K562 (cell line): Measurements from ENCODE around the gene TMEM41B. TPM values are rescaled to one million over a fixed set of nuclear protein-coding genes. Genes with fewer than 3 reads are reported as not detected.
A peak's percentile ranks its signal among the peaks of the same experiment; 100 is the strongest.

Source experiments
- ATAC-seq: fragments of 200-7000 bp; cut with Tn5 transposase; 3 replicates; pipeline ENCODE4 v1.9.1; 2020; ENCODE audit warnings: moderate library complexity
- BruUV-seq: library from RNA; stranded (reverse); fragments of 400-500 nt; replicated peaks from 2 replicates; lab custom pipeline; 2021; lab: Mats Ljungman, UMichigan
- CTCF ChIA-PET: fragments of 300-600 bp; formaldehyde crosslinking; extraction: SDS; loops from one replicate; lab custom pipeline; 2021; ENCODE audit warnings: low intra/inter-chr PET ratio; lab: Yijun Ruan, JAX
- POLR2A ChIA-PET: fragments of 300-600, 350-650 bp; sonication (Branson Sonifier 250); formaldehyde crosslinking; extraction: SDS; loops from one replicate; lab custom pipeline; 2021; ENCODE audit warnings: antibody characterized with exemption, inconsistent platforms; lab: Yijun Ruan, JAX
- DNase-seq, 4 experiments: peaks; one replicate each; pipeline versions ENCODE4 v3.0.0 to v3.0.0-alpha.2; 2011 to 2018; ENCODE audit warnings: low spot score in 3 of 4, mixed read lengths in 3 of 4; ENCODE audit errors: extremely low read depth in 1 of 4
- FAIRE-seq: peaks from 2 replicates; lab custom pipeline; 2011; peaks lifted over from hg19 to GRCh38; lab: Jason Lieb, UNC
- H2AFZ ChIP-seq: 2 replicates; pipeline ENCODE4 v1.6.0; 2011; ENCODE audit warnings: low read depth, low read length, control low read depth, inconsistent platforms
- H3K27ac ChIP-seq: fragments of 200-600 bp; 3 replicates; pipeline ENCODE4 v1.8.0; 2011; ENCODE audit warnings: low read depth, mild to moderate bottlenecking, control low read depth, inconsistent platforms, low read length, moderate library complexity, mixed read lengths; ENCODE audit errors: extremely low read depth
- H3K27me3 ChIP-seq, 2 experiments: fragments of 300-600 bp in 1 of 2; 2 replicates in 1 of 2; 3 replicates in 1 of 2; pipeline versions ENCODE4 v1.6.0 to v1.8.0; 2011; ENCODE audit warnings: inconsistent platforms in 2 of 2, low read length in 2 of 2, mild to moderate bottlenecking in 1 of 2, mixed read lengths in 1 of 2, moderate library complexity in 1 of 2; ENCODE audit not compliant: control insufficient read depth in 2 of 2, insufficient read depth in 2 of 2
- H3K36me3 ChIP-seq: fragments of 300-600 bp; 3 replicates; pipeline ENCODE4 v1.8.0; 2011; ENCODE audit warnings: mild to moderate bottlenecking, low read length, inconsistent platforms; ENCODE audit not compliant: control insufficient read depth, insufficient read depth
- H3K4me1 ChIP-seq, 2 experiments: fragments of 200-600 bp in 1 of 2; replicated peaks in 1 of 2; 2 replicates in 1 of 2; 3 replicates in 1 of 2; pipeline versions ENCODE4 v1.5.1 to v1.8.0; 2011; ENCODE audit warnings: inconsistent platforms in 2 of 2, low read length in 2 of 2, mild to moderate bottlenecking in 1 of 2, mixed read lengths in 1 of 2, moderate library complexity in 1 of 2; ENCODE audit not compliant: control insufficient read depth in 2 of 2, insufficient read depth in 2 of 2
- H3K4me2 ChIP-seq: 2 replicates; pipeline ENCODE4 v1.6.1; 2011; ENCODE audit warnings: low read length, control low read depth, inconsistent platforms, mixed read lengths; ENCODE audit not compliant: insufficient read depth
- H3K4me3 ChIP-seq: fragments of 200-600 bp; sonication (generic), shearing (Covaris generic); 2 replicates; pipeline ENCODE4 v1.5.1; 2016; ENCODE audit warnings: control low read depth, inconsistent platforms
- H3K79me2 ChIP-seq: fragments of 200-600 bp; 3 replicates; pipeline ENCODE4 v1.8.0; 2011; ENCODE audit warnings: low read length, inconsistent platforms; ENCODE audit not compliant: control insufficient read depth, insufficient read depth
- H3K9ac ChIP-seq, 2 experiments: 2 replicates each; pipeline versions ENCODE4 v1.6.0 to v1.6.1; 2011; ENCODE audit warnings: low read depth in 2 of 2, low read length in 2 of 2, control low read depth in 1 of 2, inconsistent platforms in 1 of 2, mild to moderate bottlenecking in 1 of 2, mixed read lengths in 1 of 2; ENCODE audit not compliant: insufficient read depth in 1 of 2
- H3K9me1 ChIP-seq: one replicate; pipeline ENCODE4 v1.6.0; 2011; ENCODE audit warnings: inconsistent platforms, mild to moderate bottlenecking, low read length, moderate library complexity; ENCODE audit not compliant: control insufficient read depth, insufficient read depth
- H3K9me3 ChIP-seq: replicated peaks from 2 replicates; pipeline ENCODE4 v1.5.1; 2011; ENCODE audit warnings: low read depth, low read length, inconsistent platforms; ENCODE audit not compliant: control insufficient read depth, insufficient read depth
- H4K20me1 ChIP-seq: replicated peaks from 2 replicates; pipeline ENCODE4 v1.6.1; 2011; ENCODE audit warnings: low read length, inconsistent platforms, mixed read lengths; ENCODE audit not compliant: control insufficient read depth, insufficient read depth
- BMI1 ChIP-seq: fragments of 150-350 bp; IDR thresholded peaks from 2 replicates; pipeline ENCODE4 v1.6.1; 2014; ENCODE audit warnings: low read length
- LEF1 ChIP-seq: fragments of 450-650 bp; IDR thresholded peaks from 2 replicates; pipeline ENCODE4 v1.6.1; 2016; ENCODE audit warnings: mild to moderate bottlenecking
- RB1 ChIP-seq: fragments of 450-650 bp; IDR thresholded peaks from 2 replicates; pipeline ENCODE4 v1.6.1; 2017; ENCODE audit warnings: low read depth, mild to moderate bottlenecking
- STAT5A ChIP-seq: IDR thresholded peaks from 2 replicates; pipeline ENCODE4 v1.6.1; 2012; ENCODE audit warnings: low read length, inconsistent platforms, borderline replicate concordance
- WGBS: fragments of 100-300 bp; shearing (Covaris generic); methylation state at CpG from one replicate; pipeline ENCODE4 v1.1.6; 2016; ENCODE audit warnings: low coverage, mixed read lengths; ENCODE audit not compliant: insufficient coverage; ENCODE audit errors: missing lambda C conversion rate; 5-methylcytosine and 5-hydroxymethylcytosine counted together
- in situ Hi-C: fragments of 300-500 bp; cut with MboI; formaldehyde crosslinking; loops from 4 replicates; pipeline ENCODE4 v1.15.0; 2018; ENCODE audit warnings: inconsistent platforms, mixed read lengths
- intact Hi-C: fragments of 100-400 bp; cut with micrococcal nuclease; formaldehyde crosslinking; loops from 2 replicates; pipeline ENCODE4 v1.14.2; 2022
- polyA plus RNA-seq, 8 experiments: library from polyadenylated mRNA; depleted of rRNA in 4 of 8; stranded (reverse) in 5 of 8; unstranded in 3 of 8; fragments of >200 nt; fragmentation: Nextera tagmentation in 2 of 8; fragmentation: Illumina TruSeq in 1 of 8; extraction: Ambion mirVana in 2 of 8; extraction: Trizol in 1 of 8; gene quantifications; 2 replicates each; pipeline versions ENCODE4 v1.2.1 to v1.2.3, GENCODE V29; 2011 to 2014; ENCODE audit warnings: inconsistent platforms in 1 of 8, missing spikeins in 1 of 8
- total RNA-seq, 7 experiments: library from RNA; depleted of rRNA in 6 of 7; stranded (reverse); fragments of >200 nt in 6 of 7; fragmentation: Illumina TruSeq in 2 of 7; extraction: Trizol in 2 of 7; gene quantifications; 2 replicates each; pipeline versions ENCODE4 v1.2.1 to v1.2.3, GENCODE V29; 2011 to 2021; ENCODE audit warnings: low replicate concordance in 1 of 7
- TF ChIP-seq, protein P1 (sequence below): fragments of 200-800 bp; sonication (Bioruptor generic); IDR thresholded peaks from 2 replicates; pipeline ENCODE4 v1.6.1; 2016; ENCODE audit warnings: missing genetic modification characterization, missing compliant biosample characterization
- TF ChIP-seq, protein P2 (sequence below), 2 experiments: fragments of 250-450 bp in 1 of 2; fragments of 450-650 bp in 1 of 2; sonication (Bioruptor Pico) in 1 of 2; IDR thresholded peaks; 2 replicates each; pipeline versions ENCODE4 v1.6.1 to v1.8.0; 2016 to 2021; ENCODE audit warnings: mild to moderate bottlenecking in 2 of 2, moderate library complexity in 2 of 2, missing compliant biosample characterization in 1 of 2, missing genetic modification characterization in 1 of 2

TMEM41B gene
- total and polyA plus RNA-seq, 9 of the 15 experiments (the other 6 are each of a cell fraction or from before 2014, with no cell fraction given) = 17.1 to 89.6 (median 48.7) TPM

DNA sequence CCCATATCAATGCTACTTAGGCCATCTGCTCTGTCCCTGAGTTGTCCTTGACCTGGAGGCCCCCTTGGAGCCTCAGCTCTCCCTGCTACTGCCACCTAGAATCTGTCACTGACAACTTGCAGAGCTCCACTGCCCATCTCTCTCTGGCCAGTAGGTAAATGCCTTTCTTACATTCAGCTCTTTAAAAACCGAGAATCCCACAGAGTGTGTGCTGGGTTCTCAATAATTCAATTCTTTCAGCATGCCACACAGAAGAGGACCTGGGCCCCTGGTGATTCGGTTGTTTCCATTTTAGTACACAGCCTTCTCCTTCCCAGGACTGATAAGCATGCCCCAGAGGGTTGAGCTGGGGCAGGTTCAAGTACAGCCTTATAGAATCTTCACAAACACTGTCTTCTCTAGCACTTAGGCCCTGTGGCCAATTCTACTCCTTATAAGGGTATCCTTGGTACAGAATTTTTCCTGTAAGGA lies 48.0 kb upstream of the TMEM41B start:
- no peaks in the 10 kb centered on the region for H3K9me1 ChIP-seq
- WGBS = 0% methylated on average over 2 of the region's 2 CpGs
- POLR2A ChIA-PET = interaction anchor here (0.7 to 2.3 kb wide), 8 partner anchors 9 to 55 kb away, joined by 3 to 12 read pairs (median 4); partner anchors contain the start of gene IPO7
- peak overlapping the region; percentile 95 for H2AFZ ChIP-seq
- FAIRE-seq = peak; percentile 58
- no peaks in the 10 kb centered on the region for H3K27me3 ChIP-seq
- no peak overlapping the region for H3K4me3 ChIP-seq
- in situ Hi-C loops (loop anchor here (5.0 kb wide), 1 partner anchor 45 kb away; no protein-coding TSS in a partner anchor), intact Hi-C loops (no loop called here)
- H3K79me2 ChIP-seq = no peaks in the 10 kb centered on the region
- peaks cover 30 to 32% of the 10 kb centered on the region in 2 experiments for H3K4me1 ChIP-seq
- no peaks in the 10 kb centered on the region for H4K20me1 ChIP-seq
- peak overlapping the region; percentile 61 for H3K4me2 ChIP-seq
- BruUV-seq = no TSS peak
- no peaks in the 10 kb centered on the region for H3K9me3 ChIP-seq
- DNase-seq = peak in 3 of 4 experiments; percentile 20 to 69 (median 48)
- no peaks in the 10 kb centered on the region for H3K36me3 ChIP-seq
- peak overlapping the region; percentile 100 for H3K27ac ChIP-seq
- peak; percentile 7; the same call in 2 of the 3 replicates for ATAC-seq
- peak overlapping the region; percentile 87 to 95; a peak in 3 of 4 replicates for H3K9ac ChIP-seq
- CTCF ChIA-PET = no interaction called here
- TF ChIP-seq, protein P1, sequence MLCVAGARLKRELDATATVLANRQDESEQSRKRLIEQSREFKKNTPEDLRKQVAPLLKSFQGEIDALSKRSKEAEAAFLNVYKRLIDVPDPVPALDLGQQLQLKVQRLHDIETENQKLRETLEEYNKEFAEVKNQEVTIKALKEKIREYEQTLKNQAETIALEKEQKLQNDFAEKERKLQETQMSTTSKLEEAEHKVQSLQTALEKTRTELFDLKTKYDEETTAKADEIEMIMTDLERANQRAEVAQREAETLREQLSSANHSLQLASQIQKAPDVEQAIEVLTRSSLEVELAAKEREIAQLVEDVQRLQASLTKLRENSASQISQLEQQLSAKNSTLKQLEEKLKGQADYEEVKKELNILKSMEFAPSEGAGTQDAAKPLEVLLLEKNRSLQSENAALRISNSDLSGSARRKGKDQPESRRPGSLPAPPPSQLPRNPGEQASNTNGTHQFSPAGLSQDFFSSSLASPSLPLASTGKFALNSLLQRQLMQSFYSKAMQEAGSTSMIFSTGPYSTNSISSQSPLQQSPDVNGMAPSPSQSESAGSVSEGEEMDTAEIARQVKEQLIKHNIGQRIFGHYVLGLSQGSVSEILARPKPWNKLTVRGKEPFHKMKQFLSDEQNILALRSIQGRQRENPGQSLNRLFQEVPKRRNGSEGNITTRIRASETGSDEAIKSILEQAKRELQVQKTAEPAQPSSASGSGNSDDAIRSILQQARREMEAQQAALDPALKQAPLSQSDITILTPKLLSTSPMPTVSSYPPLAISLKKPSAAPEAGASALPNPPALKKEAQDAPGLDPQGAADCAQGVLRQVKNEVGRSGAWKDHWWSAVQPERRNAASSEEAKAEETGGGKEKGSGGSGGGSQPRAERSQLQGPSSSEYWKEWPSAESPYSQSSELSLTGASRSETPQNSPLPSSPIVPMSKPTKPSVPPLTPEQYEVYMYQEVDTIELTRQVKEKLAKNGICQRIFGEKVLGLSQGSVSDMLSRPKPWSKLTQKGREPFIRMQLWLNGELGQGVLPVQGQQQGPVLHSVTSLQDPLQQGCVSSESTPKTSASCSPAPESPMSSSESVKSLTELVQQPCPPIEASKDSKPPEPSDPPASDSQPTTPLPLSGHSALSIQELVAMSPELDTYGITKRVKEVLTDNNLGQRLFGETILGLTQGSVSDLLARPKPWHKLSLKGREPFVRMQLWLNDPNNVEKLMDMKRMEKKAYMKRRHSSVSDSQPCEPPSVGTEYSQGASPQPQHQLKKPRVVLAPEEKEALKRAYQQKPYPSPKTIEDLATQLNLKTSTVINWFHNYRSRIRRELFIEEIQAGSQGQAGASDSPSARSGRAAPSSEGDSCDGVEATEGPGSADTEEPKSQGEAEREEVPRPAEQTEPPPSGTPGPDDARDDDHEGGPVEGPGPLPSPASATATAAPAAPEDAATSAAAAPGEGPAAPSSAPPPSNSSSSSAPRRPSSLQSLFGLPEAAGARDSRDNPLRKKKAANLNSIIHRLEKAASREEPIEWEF (CRISPR knock-in tag) = 0 out of 2 replicates have a peak, but pooled peaks have one; percentile 52
- TF ChIP-seq RB1 (peak; percentile 16; the same call in 1 of the 2 replicates), BMI1 (no peak), LEF1 (peak; percentile 57; the same call in 1 of the 2 replicates), STAT5A (no peak)
- TF ChIP-seq, protein P2, sequence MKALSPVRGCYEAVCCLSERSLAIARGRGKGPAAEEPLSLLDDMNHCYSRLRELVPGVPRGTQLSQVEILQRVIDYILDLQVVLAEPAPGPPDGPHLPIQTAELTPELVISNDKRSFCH (CRISPR knock-in tag; IDR thresholded peaks at IDR 0.05) = no peak
- TF ChIP-seq, protein P2 (tag; IDR thresholded peaks at IDR 0.05) = no peak
